Right lobe of liver (tissue), 6 donors: ENCODE measurements around the gene DDX31. TPM values are rescaled to one million over a fixed set of nuclear protein-coding genes. Genes with fewer than 3 reads are reported as not detected.

Experiments used
- ATAC-seq, 4 donors: fragments of 200-7000 bp; cut with Tn5 transposase; one replicate each; pipeline ENCODE4 v1.9.1; 2020; ENCODE audit warnings: mild to moderate bottlenecking in 4 of 4, moderate library complexity in 4 of 4
- DNase-seq, 3 donors: peaks; one replicate each; pipeline ENCODE4 v3.0.0-alpha.2; 2020
- H3K27ac ChIP-seq, 3 donors: fragments of 200-600 bp; one replicate each; pipeline ENCODE4 v1.8.0; 2022
- H3K27me3 ChIP-seq, 2 donors: fragments of 200-600 bp; one replicate each; pipeline ENCODE4 v1.8.0; 2022
- H3K36me3 ChIP-seq, 4 donors: fragments of 200-600 bp; sonication (generic) in 1 of 4; one replicate each; pipeline versions ENCODE4 v1.5.1 to v1.8.0; 2017 to 2022; ENCODE audit warnings: control low read depth in 1 of 4
- H3K4me1 ChIP-seq, 4 donors: fragments of 200-600 bp; sonication (generic) in 1 of 4; one replicate each; pipeline versions ENCODE4 v1.5.1 to v1.8.0; 2017 to 2022; ENCODE audit warnings: control low read depth in 1 of 4
- H3K4me3 ChIP-seq, 3 donors: fragments of 200-600 bp; one replicate each; pipeline ENCODE4 v1.8.0; 2022
- H3K9me3 ChIP-seq, 4 donors: fragments of 200-600 bp; sonication (generic) in 1 of 4; one replicate each; pipeline versions ENCODE4 v1.5.1 to v1.8.0; 2017 to 2022; ENCODE audit warnings: control low read depth in 1 of 4
- CTCF ChIP-seq, 4 donors: fragments of 200-600 bp in 3 of 4; fragments of 450-650 bp in 1 of 4; IDR thresholded peaks; one replicate each; pipeline versions ENCODE4 v1.5.1 to v1.8.0; 2016 to 2022; ENCODE audit warnings: antibody characterized with exemption in 4 of 4, mild to moderate bottlenecking in 2 of 4
- POLR2A ChIP-seq: fragments of 450-650 bp; IDR thresholded peaks from one replicate; pipeline ENCODE4 v1.6.1; 2017; ENCODE audit warnings: antibody characterized with exemption, mild to moderate bottlenecking
- WGBS: methylation state at CpG from one replicate; pipeline ENCODE4 v1.1.6; 2018; ENCODE audit warnings: low coverage, low lambda C conversion rate; ENCODE audit not compliant: insufficient coverage; ENCODE audit errors: missing lambda C conversion rate; 5-methylcytosine and 5-hydroxymethylcytosine counted together
- intact Hi-C, 2 donors: fragments of 100-400 bp; cut with DNase I; formaldehyde crosslinking; loops; one replicate each; pipeline versions ENCODE4 v1.11.2 to v1.14.1; 2022
- total RNA-seq, 6 experiments: library from RNA; depleted of rRNA in 2 of 6; stranded (reverse); fragments of >200 nt in 2 of 6; fragmentation: NEBNext Ultra II Directional in 3 of 6; extraction: Animal tissue kit (Norgen Biotek cat#: 25700) in 3 of 6; gene quantifications; one replicate each; pipeline versions ENCODE4 v1.1.0 to v1.2.4, GENCODE V29; 2016 to 2023
- donor health status: DM: no; HTN: yes; CAD: no.
- donor health status: DM: no; HTN: no; CAD: no.
- donor health status: DM: no; HTN: no; CAD: no.
- donor health status: DM: no; HTN: yes; CAD: no.
- donor health status: DM: no; HTN: yes; CAD: no.

Gene DDX31
- total RNA-seq, 6 experiments from 2014 or later: 7.1 to 8.7 (median 8.0) TPM

- Histone ChIP-seq H3K36me3 (peaks cover 0 to 26% (median 11%) of the 10 kb centered on the region in 4 donors), H3K27me3 (no peaks in the 10 kb centered on the region), H3K4me1 (no peaks in the 10 kb centered on the region), H3K9me3 (no peaks in the 10 kb centered on the region), H3K27ac (no peak overlapping the region), H3K4me3 (no peak overlapping the region)
- DNase-seq (no peak), ATAC-seq (no peak)
- intact Hi-C loops: no loop called here
- TF ChIP-seq CTCF (IDR thresholded peaks at IDR 0.05) (no peak), POLR2A (no peak)
- WGBS: 89% methylated on average over 7 of the region's 9 CpGs
These were observed 39.7 kb downstream of the DDX31 start for GRCh38 chr9:132630116-132630515.

DNA sequence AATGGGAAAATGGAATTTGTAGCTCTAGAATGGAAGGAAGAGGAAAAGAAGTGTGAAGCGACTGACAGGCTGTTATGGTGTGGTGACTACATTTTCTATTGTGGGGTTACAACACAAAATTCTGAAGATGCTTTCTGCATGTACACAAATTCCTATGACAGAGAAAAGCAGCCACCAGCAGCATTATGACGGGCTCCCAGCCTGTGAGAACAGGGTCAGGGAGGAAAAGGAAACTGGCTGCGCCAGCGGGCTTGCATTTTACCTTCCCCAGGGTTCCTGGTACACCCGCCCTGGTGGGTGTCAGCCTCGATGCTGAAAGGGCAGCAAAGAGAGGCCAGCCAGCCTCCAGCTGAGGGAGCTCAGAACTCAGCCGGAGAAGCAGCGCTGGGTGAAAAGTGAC is 41.0 kb downstream of the DDX31 start:
- ATAC-seq (no peak), DNase-seq (no peak)
- no peaks in the 10 kb centered on the region for H3K4me1 ChIP-seq
- H3K9me3 ChIP-seq: no peaks in the 10 kb centered on the region
- TF ChIP-seq CTCF (IDR thresholded peaks at IDR 0.05): no peak
- no peak for TF ChIP-seq POLR2A
- no peaks in the 10 kb centered on the region for H3K27me3 ChIP-seq
- no peak overlapping the region for H3K4me3 ChIP-seq
- no peak overlapping the region for H3K27ac ChIP-seq
- peaks cover 0 to 32% (median 11%) of the 10 kb centered on the region in 4 donors for H3K36me3 ChIP-seq
- intact Hi-C loops: no loop called here
- 98% methylated on average over 6 of the region's 8 CpGs for WGBS

DNA sequence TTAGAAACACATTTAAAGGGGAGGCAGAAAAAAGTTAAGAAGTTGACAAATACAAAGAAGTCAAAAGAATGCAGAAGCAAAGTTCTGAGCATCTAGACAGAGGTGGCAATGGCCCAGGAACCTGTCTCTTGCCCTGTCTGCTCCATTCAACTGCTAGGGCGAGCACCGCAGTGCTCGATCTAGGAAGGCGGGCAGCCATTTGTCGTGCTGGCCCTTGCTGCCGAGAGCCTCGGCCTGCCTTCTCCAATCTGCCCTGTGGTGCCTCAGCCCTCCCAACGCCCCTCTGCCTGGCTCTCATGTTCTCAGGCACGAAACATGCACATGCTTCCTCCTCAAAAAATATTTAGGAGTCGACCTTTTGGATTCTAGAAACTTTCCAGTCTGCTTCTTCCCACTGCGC is 42.2 kb downstream of the DDX31 start:
- DNase-seq: no peak
- H3K27ac ChIP-seq: no peak overlapping the region
- H3K9me3 ChIP-seq: no peaks in the 10 kb centered on the region
- no peak overlapping the region for H3K4me3 ChIP-seq
- ATAC-seq: no peak
- WGBS: 85% methylated on average over 5 of the region's 11 CpGs
- intact Hi-C loops: no loop called here
- TF ChIP-seq CTCF (IDR thresholded peaks at IDR 0.05): no peak
- no peak for TF ChIP-seq POLR2A
- peaks cover 0 to 32% (median 11%) of the 10 kb centered on the region in 4 donors for H3K36me3 ChIP-seq
- H3K27me3 ChIP-seq: no peaks in the 10 kb centered on the region
- H3K4me1 ChIP-seq: no peaks in the 10 kb centered on the region

DNA sequence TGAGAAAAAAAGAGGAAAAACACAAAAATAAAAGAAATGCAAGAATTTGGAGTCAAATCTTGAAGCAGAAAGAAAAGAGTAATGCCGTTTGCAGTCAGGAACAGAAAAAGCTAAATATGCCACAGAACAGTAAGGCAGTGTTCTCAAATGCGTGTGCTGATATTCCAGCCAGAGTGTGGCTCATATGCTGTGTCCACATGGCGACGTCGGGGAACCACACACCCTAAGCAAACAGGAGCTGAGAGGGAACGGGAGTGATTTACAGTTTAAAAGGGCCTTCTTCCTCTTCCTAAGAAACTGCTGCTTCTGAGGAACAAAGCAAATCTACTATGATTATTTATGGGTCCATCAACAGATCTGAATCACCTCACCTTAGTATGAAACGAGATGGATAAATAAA is 42.7 kb downstream of the DDX31 start:
- H3K27ac ChIP-seq: no peak overlapping the region
- H3K36me3 ChIP-seq: peaks cover 0 to 32% (median 11%) of the 10 kb centered on the region in 4 donors
- no peaks in the 10 kb centered on the region for H3K4me1 ChIP-seq
- 73% methylated on average over 4 of the region's 7 CpGs for WGBS
- H3K4me3 ChIP-seq: no peak overlapping the region
- no peaks in the 10 kb centered on the region for H3K27me3 ChIP-seq
- H3K9me3 ChIP-seq: no peaks in the 10 kb centered on the region
- no peak for ATAC-seq
- no peak for DNase-seq
- no peak for TF ChIP-seq POLR2A
- no peak for TF ChIP-seq CTCF (IDR thresholded peaks at IDR 0.05)
- intact Hi-C loops: no loop called here

DNA sequence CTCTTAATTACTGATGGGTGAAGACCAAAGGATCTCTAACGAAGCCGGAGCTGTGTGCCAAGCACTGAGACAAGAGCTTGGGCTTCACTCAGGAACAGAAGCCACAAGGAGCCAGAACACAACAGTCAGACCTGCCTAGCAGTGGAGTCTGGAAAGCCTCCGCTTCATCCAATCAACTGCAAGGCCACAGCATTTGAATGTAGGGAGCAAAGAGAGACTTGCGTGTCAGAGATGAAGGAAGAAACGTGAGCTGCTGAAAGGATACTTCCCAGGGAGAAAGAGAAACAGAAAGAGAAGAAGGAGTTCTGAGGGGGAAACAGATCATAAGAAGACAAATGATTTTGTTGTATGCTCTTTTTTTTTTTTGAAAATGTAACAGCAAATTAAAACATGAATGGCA is 43.5 kb downstream of the DDX31 start:
- no peaks in the 10 kb centered on the region for H3K9me3 ChIP-seq
- H3K27ac ChIP-seq: no peak overlapping the region
- TF ChIP-seq CTCF (IDR thresholded peaks at IDR 0.05) (no peak), POLR2A (no peak)
- H3K27me3 ChIP-seq: no peaks in the 10 kb centered on the region
- WGBS: 84% methylated on average over 5 of the region's 5 CpGs
- H3K4me3 ChIP-seq: no peak overlapping the region
- peaks cover 0 to 32% (median 11%) of the 10 kb centered on the region in 4 donors for H3K36me3 ChIP-seq
- ATAC-seq (no peak), DNase-seq (no peak)
- no peaks in the 10 kb centered on the region for H3K4me1 ChIP-seq
- intact Hi-C loops: no loop called here
